NCI-H82 (cell line): ENCODE results near the gene CD101.
"Not testable (repeated sequence)": the region's sequence is repeated elsewhere in the genome, so short reads cannot be mapped to it uniquely, and the experiment has no call there.

ENCODE experiments used
- DNase-seq: peaks from one replicate; lab custom pipeline; 2025; lab: John Stamatoyannopoulos, UW

Gene CD101, protein sequence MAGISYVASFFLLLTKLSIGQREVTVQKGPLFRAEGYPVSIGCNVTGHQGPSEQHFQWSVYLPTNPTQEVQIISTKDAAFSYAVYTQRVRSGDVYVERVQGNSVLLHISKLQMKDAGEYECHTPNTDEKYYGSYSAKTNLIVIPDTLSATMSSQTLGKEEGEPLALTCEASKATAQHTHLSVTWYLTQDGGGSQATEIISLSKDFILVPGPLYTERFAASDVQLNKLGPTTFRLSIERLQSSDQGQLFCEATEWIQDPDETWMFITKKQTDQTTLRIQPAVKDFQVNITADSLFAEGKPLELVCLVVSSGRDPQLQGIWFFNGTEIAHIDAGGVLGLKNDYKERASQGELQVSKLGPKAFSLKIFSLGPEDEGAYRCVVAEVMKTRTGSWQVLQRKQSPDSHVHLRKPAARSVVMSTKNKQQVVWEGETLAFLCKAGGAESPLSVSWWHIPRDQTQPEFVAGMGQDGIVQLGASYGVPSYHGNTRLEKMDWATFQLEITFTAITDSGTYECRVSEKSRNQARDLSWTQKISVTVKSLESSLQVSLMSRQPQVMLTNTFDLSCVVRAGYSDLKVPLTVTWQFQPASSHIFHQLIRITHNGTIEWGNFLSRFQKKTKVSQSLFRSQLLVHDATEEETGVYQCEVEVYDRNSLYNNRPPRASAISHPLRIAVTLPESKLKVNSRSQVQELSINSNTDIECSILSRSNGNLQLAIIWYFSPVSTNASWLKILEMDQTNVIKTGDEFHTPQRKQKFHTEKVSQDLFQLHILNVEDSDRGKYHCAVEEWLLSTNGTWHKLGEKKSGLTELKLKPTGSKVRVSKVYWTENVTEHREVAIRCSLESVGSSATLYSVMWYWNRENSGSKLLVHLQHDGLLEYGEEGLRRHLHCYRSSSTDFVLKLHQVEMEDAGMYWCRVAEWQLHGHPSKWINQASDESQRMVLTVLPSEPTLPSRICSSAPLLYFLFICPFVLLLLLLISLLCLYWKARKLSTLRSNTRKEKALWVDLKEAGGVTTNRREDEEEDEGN

DNA sequence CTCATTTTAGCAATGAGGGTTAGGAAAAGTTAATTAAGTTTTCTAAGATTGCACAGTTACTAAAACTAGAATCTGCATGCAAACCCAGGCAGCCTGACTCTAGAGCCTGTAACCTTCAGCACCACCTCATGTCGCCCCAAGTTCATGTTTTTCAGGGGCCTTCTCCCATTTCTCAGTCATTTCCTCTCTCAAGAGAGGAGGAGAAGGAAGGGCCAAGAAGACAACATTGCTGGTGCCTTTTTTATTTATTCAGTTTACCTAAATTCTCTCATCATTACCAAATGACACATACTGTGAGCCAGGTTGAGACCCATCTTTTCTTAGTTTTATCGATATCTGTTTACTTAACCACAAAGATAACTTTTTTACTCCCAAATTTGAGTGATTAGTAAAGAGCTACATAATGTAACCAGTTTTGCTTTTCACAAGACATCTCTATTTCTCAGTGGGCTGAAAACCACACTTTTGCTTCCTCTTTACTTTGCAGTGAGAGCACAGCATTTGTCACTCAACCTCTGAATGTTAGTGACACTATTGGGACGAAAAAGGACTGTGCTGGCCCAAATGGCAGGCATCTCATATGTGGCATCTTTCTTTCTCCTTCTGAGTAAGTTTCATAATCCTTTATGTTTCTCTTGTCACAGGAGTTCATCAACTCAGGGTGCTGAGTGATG, at the start of gene CD101:
Gene CD101 (plus strand): TSS at position 507 of the 674 bp plus-strand sequence. CDS start 58 bp downstream, at position 565.
- DNase-seq: no peak

DNA sequence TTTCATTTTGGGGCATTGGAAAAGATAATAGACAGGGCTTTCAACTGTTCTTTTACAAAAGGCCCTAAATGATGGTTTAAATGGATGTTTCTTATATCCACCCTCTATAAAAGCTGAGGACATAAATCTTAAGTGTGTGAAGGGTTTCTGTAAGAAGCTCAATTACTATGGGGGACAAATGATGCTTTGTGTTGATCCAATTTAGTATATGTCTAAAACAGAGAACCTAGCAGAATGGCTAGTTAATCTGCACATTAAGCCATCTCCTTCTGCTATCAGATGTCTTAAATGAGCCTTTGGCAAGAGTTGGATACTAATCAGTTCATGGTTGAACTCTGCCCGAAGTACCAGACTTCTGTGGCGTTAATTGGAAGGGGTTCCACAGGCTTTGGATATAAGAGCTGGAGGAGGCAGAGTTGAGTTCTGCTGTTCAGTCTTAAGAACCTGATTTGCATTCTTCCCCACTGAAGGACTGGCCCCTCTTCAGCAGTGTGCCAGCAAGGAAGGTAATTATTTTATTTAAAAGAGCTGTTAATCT, 48.8 kb upstream of the CD101 start:
- DNase-seq: peak; percentile 93

DNA sequence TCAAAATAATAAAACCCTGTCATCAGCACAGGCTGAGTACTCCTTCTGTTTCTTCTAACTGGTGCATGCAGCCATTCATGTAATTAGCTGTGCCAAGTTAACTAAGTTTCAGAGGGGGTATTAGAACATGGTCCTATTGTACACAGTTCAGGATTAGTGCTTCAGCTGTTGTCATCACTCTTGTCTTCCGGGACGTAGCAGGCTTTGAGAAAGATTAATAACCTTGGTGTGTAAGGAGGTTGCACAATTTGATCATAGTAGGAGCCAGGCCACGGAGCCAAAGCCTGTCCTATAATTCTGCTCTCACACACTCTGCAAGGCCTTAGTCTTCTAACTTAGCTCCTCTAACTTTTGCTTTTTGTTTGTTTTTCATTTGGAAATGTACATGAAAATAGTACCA, 47.1 kb upstream of the CD101 start:
- DNase-seq: peak; percentile 89

DNA sequence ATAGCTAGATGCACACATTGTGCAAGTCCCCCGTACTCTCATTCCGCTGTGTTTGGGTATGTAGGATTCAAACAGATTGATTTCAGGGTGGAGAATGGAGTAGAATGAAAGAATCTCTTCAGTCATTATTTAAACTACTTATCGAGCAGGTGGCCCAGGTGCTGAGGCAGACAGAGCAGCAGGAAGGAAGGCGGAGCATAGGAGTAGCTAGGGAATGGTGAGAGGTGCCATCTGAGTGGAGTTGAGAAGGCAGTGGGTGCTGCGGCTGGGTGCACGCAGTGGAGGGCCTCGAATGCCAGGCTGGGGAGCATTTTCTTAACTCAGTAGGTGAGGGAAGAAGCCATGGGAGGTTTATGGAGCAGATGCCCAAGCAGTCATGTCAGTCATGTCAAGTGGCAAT, 45.2 kb upstream of the CD101 start:
- DNase-seq: no peak

DNA sequence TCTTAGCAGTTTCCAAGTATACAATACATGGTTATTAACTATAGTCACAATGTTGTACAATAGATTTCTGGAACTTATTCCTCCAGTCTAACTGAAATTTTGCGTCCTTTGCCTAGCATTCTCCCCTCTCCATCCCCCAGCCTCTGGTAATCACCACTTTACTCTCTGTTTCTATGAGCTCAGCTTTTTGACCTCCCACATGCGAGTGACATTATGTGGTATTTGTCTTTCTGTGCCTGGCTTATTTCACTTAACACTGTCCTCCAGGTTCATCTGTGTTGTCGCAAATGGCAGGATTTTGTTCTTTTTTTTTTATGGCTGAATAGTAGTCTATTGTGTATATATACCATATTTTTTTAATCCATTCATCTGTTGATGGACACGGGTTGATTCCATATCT, 43.9 kb upstream of the CD101 start:
- no peak for DNase-seq

DNA sequence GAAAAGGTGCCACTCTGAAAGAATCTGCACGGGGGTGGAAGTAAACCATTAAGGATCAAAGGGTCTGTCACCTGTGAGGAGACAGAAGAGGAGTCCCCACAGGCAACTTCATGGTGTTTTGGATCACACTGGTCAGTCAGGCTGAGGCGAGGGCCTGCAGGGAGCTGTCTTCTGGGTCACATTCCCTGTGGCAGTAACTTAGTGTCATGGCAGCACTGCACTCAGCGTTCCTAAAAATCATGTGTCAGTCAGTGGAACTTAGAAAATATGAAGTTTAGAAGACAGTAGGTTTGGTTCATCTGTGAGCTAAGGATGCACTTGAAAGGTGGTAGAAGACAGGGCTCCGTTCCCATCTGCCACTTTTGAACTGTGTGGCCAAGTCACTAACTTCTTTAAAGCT, 43.5 kb upstream of the CD101 start:
- DNase-seq: no peak

DNA sequence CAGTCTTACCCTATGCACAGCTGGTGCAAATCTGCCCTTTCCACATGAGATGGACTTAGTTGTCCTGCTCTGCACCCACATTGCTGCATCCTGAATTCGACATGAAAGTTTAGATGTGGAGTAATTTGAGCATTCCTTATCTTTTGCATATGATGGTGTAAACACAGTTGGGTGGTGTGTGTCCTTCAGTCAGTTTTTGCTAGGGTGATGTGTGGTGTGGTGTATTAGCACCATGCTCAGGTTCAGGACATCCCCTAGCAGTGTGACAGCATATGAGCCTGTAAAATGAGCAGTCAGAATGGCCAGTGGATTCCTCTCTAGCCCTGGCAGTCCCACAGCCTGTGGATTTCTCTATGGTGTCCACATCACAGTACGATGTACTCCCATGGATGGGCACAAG, 42.6 kb upstream of the CD101 start:
- no peak for DNase-seq

DNA sequence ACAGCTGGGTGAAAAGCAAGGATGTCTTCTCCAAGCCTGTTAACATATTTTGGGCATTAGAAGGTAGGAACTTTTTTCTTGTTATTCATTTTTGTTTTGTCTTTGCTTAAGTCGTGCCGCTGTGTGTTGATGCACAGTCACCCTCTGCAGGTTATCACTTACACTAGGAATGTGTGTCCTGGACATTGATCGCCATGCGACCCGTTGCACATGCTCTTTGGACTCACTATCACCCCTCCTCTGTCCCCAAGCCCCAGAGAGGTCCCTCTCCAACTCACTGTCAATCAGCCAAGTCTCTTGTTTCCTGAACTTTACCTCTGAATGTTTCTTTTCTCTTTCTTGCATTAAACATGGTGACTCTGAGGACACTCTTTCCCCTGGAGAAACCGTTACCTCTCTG, 40.0 kb upstream of the CD101 start:
- no peak for DNase-seq

DNA sequence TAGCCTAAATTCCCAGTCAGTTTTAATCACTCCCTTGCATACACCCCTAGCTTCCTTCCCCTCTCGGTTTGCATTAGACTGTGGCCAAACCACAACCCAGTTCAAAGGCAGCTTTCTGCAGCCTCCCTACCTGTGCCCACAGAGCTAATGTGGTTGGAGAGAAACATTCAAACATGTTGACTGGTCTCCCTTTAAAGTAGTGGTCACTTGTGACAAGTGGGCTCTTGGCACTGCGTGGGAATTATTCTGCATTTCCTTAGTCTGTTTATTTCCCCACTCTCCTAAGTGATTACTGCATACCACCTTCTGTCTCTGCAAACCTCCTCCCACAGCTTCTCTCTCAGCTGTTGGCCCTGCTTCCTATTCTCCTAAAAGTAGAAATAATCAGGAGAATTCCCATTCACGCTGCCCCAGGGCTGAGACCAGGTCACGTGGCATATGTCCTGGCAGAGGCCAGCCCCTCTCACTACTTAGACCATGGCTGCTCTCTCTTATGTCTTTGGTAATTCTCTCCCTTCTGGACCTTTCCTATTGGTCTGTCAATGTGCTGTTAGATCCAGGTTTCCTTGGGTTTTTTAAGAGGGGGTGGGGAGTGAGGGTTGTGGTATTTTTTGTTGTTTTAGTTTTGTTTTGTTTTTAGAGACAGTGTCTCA, 38.4 kb upstream of the CD101 start:
- no peak for DNase-seq

DNA sequence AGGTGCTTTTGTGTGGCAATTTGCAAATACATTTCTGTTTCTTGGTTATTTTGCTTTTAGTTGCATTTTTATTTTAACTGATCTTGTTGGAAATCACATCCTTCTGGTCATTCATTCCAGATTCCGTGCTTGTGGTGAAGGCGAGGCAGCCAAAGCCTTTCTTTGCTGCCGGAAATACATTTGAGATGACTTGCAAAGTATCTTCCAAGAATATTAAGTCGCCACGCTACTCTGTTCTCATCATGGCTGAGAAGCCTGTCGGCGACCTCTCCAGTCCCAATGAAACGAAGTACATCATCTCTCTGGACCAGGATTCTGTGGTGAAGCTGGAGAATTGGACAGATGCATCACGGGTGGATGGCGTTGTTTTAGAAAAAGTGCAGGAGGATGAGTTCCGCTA, 34.8 kb upstream of the CD101 start:
- no peak for DNase-seq

DNA sequence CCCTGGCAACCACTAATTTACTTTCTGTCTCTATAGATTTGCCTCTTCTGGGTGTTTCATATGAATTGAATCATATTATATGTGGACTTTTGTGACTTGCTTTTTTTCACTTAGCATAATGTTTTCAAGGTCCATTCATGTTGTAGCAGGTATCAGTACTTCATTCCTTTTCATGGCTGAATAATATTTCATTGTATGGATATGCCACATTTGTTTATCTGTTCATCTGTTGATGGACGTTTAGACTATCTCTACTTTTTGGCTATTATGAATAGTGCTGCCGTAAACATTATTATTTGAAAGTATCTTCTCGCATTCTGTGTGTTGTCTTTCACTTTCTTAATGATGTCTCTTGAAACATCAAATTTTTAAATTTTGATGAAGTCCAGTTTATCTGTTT, 32.8 kb upstream of the CD101 start:
- no peak for DNase-seq

DNA sequence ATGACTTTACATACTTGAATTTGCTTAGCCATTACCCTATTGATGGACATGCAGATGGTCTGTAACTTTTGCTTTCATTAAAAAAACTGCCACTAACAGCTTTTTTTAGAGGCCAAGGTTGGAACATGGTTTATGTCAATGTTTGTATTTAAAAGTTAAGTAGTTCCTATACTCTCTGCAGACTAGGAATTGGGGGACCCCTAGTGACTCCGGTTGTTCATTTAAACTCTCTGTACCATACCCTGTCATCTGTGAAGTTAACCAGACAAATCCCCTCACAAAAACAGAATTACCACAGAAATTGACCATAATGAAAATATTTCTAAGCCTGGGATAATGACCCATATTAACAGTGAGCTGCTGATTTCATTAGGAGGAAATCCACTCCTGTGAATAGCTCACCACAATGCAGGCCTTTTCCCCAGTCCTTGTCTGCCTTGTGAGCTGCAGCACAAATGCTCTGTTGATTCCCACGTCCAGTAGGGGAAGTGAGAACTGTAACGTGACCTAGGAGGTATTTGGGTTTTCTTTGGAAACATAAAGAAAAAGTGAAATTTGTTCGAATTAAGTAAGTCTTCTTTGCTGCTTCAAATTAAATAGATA, 30.2 kb upstream of the CD101 start:
- DNase-seq: peak; percentile 16

DNA sequence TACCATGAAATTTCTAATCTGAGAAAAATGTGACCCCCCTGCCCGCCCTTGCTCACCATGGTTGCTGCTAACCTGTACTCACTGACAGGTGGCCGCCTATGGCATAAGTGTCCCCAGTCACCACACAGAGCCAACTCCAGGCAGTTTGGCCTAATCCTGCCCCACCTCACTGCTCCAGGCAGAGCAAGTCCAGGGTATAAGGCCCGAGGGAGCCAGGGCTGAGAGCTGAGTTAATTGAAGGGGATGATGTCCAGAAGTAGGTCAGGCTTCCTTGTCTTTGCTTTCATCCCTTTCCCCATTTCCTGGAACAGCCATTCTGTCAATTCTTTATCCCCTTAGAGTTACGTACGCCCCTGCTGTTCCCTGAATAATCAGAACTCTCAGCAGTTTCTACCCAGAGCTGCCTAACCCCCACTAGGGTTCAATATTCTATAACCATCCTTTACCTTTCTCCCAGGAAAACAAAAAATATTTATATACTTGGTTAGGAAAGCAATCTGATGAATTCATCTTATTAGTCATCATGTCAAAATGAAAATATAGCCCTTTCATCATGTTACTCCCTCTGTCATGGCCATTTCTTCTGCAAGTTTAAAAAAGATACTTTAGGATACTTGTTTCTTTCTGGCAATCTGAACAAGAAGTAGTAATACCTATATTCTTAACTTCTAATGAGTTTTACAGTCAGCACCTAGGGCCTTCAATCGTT, 29.4 kb upstream of the CD101 start:
- peak; percentile 19 for DNase-seq

DNA sequence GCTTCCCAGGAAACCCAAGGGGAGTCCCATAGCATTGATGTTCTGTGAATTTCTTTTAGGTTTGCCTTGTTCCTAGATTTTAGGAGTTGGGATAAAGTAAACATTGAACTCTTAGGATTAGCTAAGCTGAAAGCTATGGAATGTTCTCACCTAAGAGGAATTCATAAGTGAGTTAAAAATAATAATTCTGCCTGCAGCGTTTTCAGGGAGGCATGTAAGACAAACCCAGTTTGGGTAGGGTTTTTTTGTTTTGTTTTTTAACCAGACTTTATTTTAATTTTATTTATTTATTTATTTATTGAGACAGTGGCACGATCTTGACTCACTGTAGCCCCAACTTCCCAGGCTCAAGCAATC, 28.9 kb upstream of the CD101 start:
- no peak for DNase-seq

DNA sequence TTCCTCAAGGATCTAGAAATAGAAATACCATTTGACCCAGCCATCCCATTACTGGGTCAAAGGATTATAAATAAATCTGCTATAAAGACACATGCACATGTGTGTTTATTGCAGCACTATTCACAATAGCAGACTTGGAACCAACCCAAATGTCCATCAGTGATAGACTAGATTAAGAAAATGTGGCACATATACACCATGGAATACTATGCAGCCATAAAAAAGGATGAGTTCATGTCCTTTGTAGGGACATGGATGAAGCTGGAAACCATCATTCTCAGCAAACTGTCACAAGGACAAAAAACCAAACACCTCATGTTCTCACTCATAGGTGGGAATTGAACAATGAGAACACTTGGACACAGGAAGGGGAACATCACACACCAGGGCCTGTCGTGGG, 21.3 kb upstream of the CD101 start:
- not testable (repeated sequence) for DNase-seq

DNA sequence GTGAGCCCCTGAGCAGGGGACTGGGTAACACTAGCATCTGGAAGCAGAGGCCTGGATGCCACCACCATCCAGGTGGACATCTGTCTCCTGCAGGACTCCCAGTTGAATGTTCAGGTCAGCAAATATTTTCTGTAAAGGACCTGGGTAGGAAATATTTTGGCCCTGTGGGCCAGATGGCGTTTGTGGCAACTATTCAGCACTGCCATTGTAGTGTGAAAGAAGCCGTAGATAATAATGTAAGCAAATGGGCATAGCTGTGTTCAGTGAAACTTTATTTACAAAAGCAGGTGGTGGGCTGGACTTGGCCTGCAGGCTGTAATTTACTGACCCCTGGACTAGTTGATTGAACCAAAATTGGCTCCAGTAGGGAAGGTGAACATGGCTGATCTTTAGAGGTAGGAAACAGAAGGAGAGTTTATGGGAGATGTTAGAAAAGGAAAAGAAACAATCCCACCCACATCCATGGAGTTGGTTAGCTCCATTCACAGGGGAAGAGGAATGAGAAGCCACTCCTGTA, 20.0 kb upstream of the CD101 start:
- DNase-seq: no peak

DNA sequence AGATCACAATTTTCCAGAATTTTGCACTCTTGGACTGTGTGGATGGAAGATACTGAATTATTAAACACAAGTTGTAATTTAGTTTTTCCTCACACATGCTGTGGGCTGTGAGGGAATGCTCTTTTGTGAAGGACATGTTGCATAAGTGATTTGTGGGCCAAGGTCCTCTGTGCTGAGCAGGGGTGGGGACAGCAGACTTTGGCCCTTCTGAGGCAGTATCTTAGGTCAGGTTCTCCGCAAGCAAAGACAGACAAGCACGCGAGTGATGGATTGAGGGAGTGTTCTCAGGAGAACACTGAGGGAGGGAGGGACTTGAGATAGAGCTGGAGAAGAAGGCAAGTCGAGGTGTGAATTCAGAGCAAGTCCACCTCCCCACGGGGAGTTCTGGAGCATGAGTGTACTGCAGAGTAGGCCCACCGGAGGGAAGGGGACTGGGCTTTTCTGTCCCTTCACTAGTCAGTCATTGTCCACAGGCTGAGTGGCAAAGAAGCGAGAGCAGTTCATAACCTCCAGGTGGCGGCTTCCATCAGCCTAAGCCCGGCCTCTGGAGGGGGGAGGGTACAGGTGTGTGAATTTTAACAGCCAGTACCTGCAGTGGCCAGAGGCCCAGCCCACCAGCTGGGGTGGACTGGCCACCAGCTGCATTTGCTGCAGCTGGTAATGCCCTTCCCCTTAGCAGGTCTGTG, 19.1 kb upstream of the CD101 start:
- DNase-seq: peak; percentile 7

DNA sequence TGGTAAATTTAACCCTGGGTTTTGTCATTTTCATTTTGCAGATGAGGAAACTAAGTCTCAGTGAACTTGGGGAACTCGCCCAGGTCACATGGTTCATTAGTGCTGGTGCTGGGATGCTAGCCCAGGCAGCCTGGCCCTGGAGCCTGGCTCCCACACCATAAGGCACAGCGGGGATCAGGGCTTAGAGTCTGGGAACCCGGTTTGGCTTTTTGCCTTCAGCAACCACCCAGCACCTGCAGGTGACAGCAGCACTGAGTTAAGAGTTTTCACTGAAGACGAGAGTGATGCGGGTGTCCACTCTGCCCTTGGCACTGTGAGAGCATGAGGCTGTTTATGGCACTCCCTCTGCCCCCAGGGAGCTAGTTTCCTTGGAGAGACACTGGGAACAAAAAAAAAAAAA, 18.4 kb upstream of the CD101 start:
- DNase-seq: no peak

DNA sequence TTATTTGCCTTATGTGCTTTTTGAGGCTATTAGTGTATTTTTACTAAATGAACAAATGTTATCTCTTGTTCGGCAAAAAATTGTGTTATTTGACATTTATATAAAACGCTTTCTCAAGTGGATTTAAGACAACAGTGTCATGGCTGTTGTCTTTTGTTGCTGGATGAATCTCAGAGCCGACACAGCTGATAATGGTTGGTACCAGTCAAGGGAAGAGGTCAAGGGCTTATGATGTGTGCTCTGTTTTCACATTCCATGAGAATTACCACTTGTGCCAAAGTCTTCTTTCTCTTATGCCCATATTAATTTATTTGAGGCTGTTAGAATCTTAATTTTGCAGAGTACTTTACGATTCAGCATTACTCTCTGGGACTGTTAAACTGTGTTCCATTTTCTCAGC, 17.9 kb upstream of the CD101 start:
- no peak for DNase-seq
